GM12892 (cell line): ENCODE results near the gene KL.

Source experiments
- POLR2A ChIP-seq: IDR thresholded peaks from 2 replicates; pipeline ENCODE4 v1.6.1; 2011; ENCODE audit warnings: low read depth, low read length, control low read depth
- POLR2AphosphoS5 ChIP-seq: IDR thresholded peaks from 2 replicates; pipeline ENCODE4 v1.6.1; 2011; ENCODE audit warnings: low read depth, low read length, control low read depth

DNA sequence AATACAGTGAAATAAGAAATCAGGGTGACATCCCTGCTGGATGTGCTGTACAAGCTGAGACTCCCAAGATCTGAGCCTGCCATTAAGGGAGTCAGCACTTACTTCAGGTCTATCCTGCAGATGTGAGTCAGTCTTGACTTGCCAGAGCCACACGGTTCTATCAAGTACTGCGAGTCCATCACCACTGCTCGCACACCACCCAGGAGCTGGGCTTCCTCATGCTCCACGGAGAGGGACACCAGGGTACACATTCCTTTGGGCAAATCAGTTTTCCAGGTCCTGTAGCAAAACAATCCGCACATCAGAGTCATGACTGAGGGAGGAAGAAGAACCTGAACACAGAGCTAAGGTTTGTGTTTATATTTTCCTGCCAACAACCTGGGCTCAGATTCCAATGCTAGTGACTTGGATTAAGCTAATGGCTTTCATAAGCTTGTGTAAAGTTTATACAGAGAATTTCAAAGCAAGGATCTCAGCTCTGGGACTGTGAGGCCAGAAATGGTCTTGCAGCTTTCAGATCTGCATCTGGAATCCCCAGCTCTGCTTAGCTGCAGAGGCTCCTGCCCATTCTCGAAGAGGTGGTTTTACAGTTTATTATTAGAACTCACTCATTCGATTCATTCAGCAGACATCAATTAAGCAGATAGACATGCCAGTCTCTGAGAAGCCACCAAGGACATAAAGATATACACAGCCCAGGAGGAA is 90.6 kb downstream of the KL start:
- no peak for TF ChIP-seq POLR2AphosphoS5
- no peak for TF ChIP-seq POLR2A
